Urinary bladder (tissue), 2 donors: Measurements from ENCODE around the gene DAGLA. TPM values are rescaled to one million over a fixed set of nuclear protein-coding genes. Genes with fewer than 3 reads are reported as not detected.

ENCODE experiments used
- polyA plus RNA-seq: library from polyadenylated mRNA; stranded (reverse); fragments of 200-250 nt; gene quantifications from one replicate; pipeline ENCODE4 v1.2.3, GENCODE V29; 2013
- total RNA-seq: library from RNA; depleted of rRNA; stranded (reverse); fragments of >200 nt; gene quantifications from one replicate; pipeline ENCODE4 v1.2.3, GENCODE V29; 2014
- donor health status: healthy.

DAGLA gene
- total and polyA plus RNA-seq, 2 donors: 1.8 to 2.5 TPM

Other genes with a start within 250 kb of the DAGLA start
- not detected for gene LRRC10B, start 171.6 kb upstream of the DAGLA start, total RNA-seq
- gene LRRC10B, start 171.6 kb upstream of the DAGLA start, polyA plus RNA-seq: 2.7 TPM
- gene SYT7, start 99.3 kb upstream of the DAGLA start, total RNA-seq: 1.1 TPM
- 2.6 TPM for gene SYT7, start 99.3 kb upstream of the DAGLA start, polyA plus RNA-seq
- gene MYRF, start 72.2 kb downstream of the DAGLA start, total RNA-seq: 4.7 TPM
- 0.79 TPM for gene MYRF, start 72.2 kb downstream of the DAGLA start, polyA plus RNA-seq
- gene TMEM258, start 112.2 kb downstream of the DAGLA start, total RNA-seq: 86.6 TPM
- gene TMEM258, start 112.2 kb downstream of the DAGLA start, polyA plus RNA-seq: 153 TPM
- gene FEN1, start 112.5 kb downstream of the DAGLA start, total RNA-seq: 13.1 TPM
- gene FEN1, start 112.5 kb downstream of the DAGLA start, polyA plus RNA-seq: 9.6 TPM
- gene FADS1, start 136.6 kb downstream of the DAGLA start, total RNA-seq: 68.7 TPM
- gene FADS1, start 136.6 kb downstream of the DAGLA start, polyA plus RNA-seq: 18.0 TPM
- gene FADS2, start 147.9 kb downstream of the DAGLA start, total RNA-seq: 75.1 TPM
- gene FADS2, start 147.9 kb downstream of the DAGLA start, polyA plus RNA-seq: 33.3 TPM
- gene FADS3, start 211.2 kb downstream of the DAGLA start, total RNA-seq: 17.8 TPM
- 43.5 TPM for gene FADS3, start 211.2 kb downstream of the DAGLA start, polyA plus RNA-seq
- 13.0 TPM for gene RAB3IL1, start 237.2 kb downstream of the DAGLA start, total RNA-seq
- 30.6 TPM for gene RAB3IL1, start 237.2 kb downstream of the DAGLA start, polyA plus RNA-seq